ENCODE data around the gene SIGLECL1. TPM values are rescaled to one million over a fixed set of nuclear protein-coding genes. Genes with fewer than 3 reads are reported as not detected.
"Not testable (repeated sequence)": the region's sequence is repeated elsewhere in the genome, so short reads cannot be mapped to it uniquely, and the experiment has no call there.

Gene SIGLECL1
- polyA plus RNA-seq, 3 donors: 0.16 TPM; not detected in 2

- no peak for DNase-seq
- H3K4me1 ChIP-seq (ENCODE audit: control insufficient read depth in 1 of 2, insufficient read depth in 2 of 2, low read length in 2 of 2): peaks cover 45 to 73% of the 10 kb centered on the region in 2 donors
- no peak overlapping the region for H3K4me3 ChIP-seq (replicated peaks in 1 of 3; ENCODE audit: low read depth in 2 of 3, low read length in 3 of 3)
- H3K4me2 ChIP-seq (replicated peaks; ENCODE audit: extremely low read depth, low read length, poor library complexity, severe bottlenecking): no peak overlapping the region
- Mint-ChIP-seq H3K27ac (no peak overlapping the region), H3K27me3 (ENCODE audit: low read depth in 3 of 3) (peaks cover 0 to 5% (median 0%) of the 10 kb centered on the region in 3 donors), H3K36me3 (peaks cover 4 to 9% of the 10 kb centered on the region in 2 donors), H3K4me3 (no peak overlapping the region), H3K9me3 (peaks cover 0 to 4% (median 0%) of the 10 kb centered on the region in 7 donors), H3K4me1 (peaks cover 80% of the 10 kb centered on the region)
- no peak overlapping the region for H2AFZ ChIP-seq (ENCODE audit: insufficient read depth, low read depth, low read length, poor library complexity, severe bottlenecking)
- H3K27me3 ChIP-seq (ENCODE audit: control insufficient read depth in 2 of 2, insufficient read depth in 2 of 2, low read length in 2 of 2): no peaks in the 10 kb centered on the region
- 100% methylated on average over 1 of the region's 2 CpGs for WGBS (ENCODE audit: insufficient coverage)
- intact Hi-C loops (cut with micrococcal nuclease): loop anchor here in 1 of 2 donors (10.0 kb wide), 1 partner anchor 47 kb away; the partner anchor contains the start of gene SIGLECL1
- H3K27ac ChIP-seq (ENCODE audit: low read depth in 1 of 2, low read length in 2 of 2): no peak overlapping the region
- no peaks in the 10 kb centered on the region for H3K36me3 ChIP-seq (replicated peaks in 1 of 2; ENCODE audit: control insufficient read depth in 1 of 2, insufficient read depth in 2 of 2, low read length in 2 of 2)
- H4K20me1 ChIP-seq (ENCODE audit: insufficient read depth, low read length): no peaks in the 10 kb centered on the region
- H3K9me3 ChIP-seq (replicated peaks in 1 of 2; ENCODE audit: control insufficient read depth in 1 of 2, insufficient read depth in 1 of 2, low read length in 2 of 2): no peaks in the 10 kb centered on the region
- no peak for TF ChIP-seq CTCF (IDR thresholded peaks at IDR 0.05)
- peaks cover 18% of the 10 kb centered on the region for H3K79me2 ChIP-seq (ENCODE audit: insufficient read depth, low read length)
- no peak overlapping the region for H3K9ac ChIP-seq (ENCODE audit: insufficient read depth, low read length, poor library complexity, severe bottlenecking)
These were observed 43.1 kb upstream of the SIGLECL1 start for GRCh38 chr19:51207747-51208146.

DNA sequence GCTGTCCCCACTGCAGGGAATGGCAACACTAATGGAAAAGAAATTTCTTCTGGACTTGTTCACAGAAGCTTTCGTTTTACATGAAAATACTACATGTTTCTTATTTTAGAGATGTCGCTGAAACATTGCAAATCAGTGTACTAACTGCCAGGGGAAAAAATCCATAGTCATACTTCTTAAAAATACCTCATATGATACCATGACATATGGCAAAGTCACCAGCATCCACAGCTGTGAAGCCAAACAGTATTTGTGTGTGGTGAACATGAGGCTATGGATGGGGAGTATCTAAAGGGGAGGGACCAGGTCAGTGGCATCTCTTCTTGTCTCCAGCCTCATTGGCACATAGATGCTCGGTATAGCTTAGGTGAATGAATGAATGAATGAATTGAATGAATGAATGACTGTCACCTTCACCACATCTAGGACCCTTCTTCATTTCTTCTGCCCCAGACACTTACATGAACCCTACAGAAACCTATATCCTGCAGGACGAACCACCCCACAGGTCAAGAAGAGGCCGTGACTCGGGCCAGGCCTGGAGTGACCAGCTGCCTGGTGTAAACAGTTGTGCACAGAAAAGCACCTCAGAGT is 40.6 kb upstream of the SIGLECL1 start:
- Histone ChIP-seq H3K4me1 (ENCODE audit: control insufficient read depth in 1 of 2, insufficient read depth in 2 of 2, low read length in 2 of 2) (peaks cover 32 to 53% of the 10 kb centered on the region in 2 donors), H3K27ac (ENCODE audit: low read depth in 1 of 2, low read length in 2 of 2) (peak overlapping the region; percentile 61 to 87), H3K4me3 (replicated peaks in 1 of 3; ENCODE audit: low read depth in 2 of 3, low read length in 3 of 3) (peak overlapping the region in 1 of 3 experiments; percentile 88), H3K9ac (ENCODE audit: insufficient read depth, low read length, poor library complexity, severe bottlenecking) (no peak overlapping the region), H3K27me3 (ENCODE audit: control insufficient read depth in 2 of 2, insufficient read depth in 2 of 2, low read length in 2 of 2) (no peaks in the 10 kb centered on the region), H3K4me2 (replicated peaks; ENCODE audit: extremely low read depth, low read length, poor library complexity, severe bottlenecking) (peak overlapping the region; percentile 5), H3K36me3 (replicated peaks in 1 of 2; ENCODE audit: control insufficient read depth in 1 of 2, insufficient read depth in 2 of 2, low read length in 2 of 2) (peaks cover 3 to 10% of the 10 kb centered on the region in 2 donors), H4K20me1 (ENCODE audit: insufficient read depth, low read length) (no peaks in the 10 kb centered on the region), H2AFZ (ENCODE audit: insufficient read depth, low read depth, low read length, poor library complexity, severe bottlenecking) (peak overlapping the region; percentile 89), H3K79me2 (ENCODE audit: insufficient read depth, low read length) (peaks cover 33% of the 10 kb centered on the region), H3K9me3 (replicated peaks in 1 of 2; ENCODE audit: control insufficient read depth in 1 of 2, insufficient read depth in 1 of 2, low read length in 2 of 2) (no peaks in the 10 kb centered on the region)
- no peak for TF ChIP-seq CTCF (IDR thresholded peaks at IDR 0.05)
- H3K27ac Mint-ChIP-seq: peak overlapping the region; percentile 60 to 95 (median 91)
- H3K36me3 Mint-ChIP-seq: peaks cover 18 to 20% of the 10 kb centered on the region in 2 donors
- H3K9me3 Mint-ChIP-seq: peaks cover 0 to 2% (median 0%) of the 10 kb centered on the region in 7 donors
- peak overlapping the region in 1 of 2 donors; percentile 96 for H3K4me3 Mint-ChIP-seq
- intact Hi-C loops (cut with micrococcal nuclease): no loop called here
- WGBS (ENCODE audit: insufficient coverage): 53% methylated on average over 3 of the region's 6 CpGs
- peaks cover 0 to 5% (median 0%) of the 10 kb centered on the region in 3 donors for H3K27me3 Mint-ChIP-seq (ENCODE audit: low read depth in 3 of 3)
- no peak for DNase-seq
- H3K4me1 Mint-ChIP-seq: peaks cover 62% of the 10 kb centered on the region

DNA sequence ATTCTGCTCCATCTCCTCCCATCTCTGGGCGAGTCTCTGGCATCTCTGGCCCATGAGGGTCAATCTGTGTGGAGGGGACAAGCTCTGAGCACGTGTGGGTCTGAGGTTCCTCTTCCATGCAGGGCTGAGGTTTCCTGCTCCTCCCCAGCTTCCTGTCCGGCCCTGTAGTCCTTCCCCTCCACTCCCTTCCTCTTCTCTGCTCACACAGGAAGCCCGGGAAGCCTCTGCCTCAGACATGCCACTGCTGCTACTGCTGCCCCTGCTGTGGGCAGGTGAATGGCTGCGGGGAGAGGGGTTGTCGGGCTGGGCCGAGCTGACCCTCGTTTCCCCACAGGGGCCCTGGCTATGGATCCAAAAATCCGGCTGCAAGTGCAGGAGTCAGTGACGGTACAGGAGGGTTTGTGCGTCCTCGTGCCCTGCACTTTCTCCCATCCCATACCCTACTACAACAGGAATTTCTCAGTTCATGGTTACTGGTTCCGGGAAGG is 40.0 kb upstream of the SIGLECL1 start:
- Histone ChIP-seq H3K4me1 (ENCODE audit: control insufficient read depth in 1 of 2, insufficient read depth in 2 of 2, low read length in 2 of 2) (peaks cover 32 to 47% of the 10 kb centered on the region in 2 donors), H3K79me2 (ENCODE audit: insufficient read depth, low read length) (peaks cover 33% of the 10 kb centered on the region), H3K9ac (ENCODE audit: insufficient read depth, low read length, poor library complexity, severe bottlenecking) (peak overlapping the region; percentile 63), H3K4me3 (replicated peaks in 1 of 3; ENCODE audit: low read depth in 2 of 3, low read length in 3 of 3) (peak overlapping the region; percentile 61 to 88 (median 79)), H2AFZ (ENCODE audit: insufficient read depth, low read depth, low read length, poor library complexity, severe bottlenecking) (peak overlapping the region; percentile 89), H3K27ac (ENCODE audit: low read depth in 1 of 2, low read length in 2 of 2) (peak overlapping the region; percentile 61 to 87), H3K36me3 (replicated peaks in 1 of 2; ENCODE audit: control insufficient read depth in 1 of 2, insufficient read depth in 2 of 2, low read length in 2 of 2) (peaks cover 9 to 17% of the 10 kb centered on the region in 2 donors), H3K4me2 (replicated peaks; ENCODE audit: extremely low read depth, low read length, poor library complexity, severe bottlenecking) (peak overlapping the region; percentile 80)
- H3K36me3 Mint-ChIP-seq: peaks cover 24% of the 10 kb centered on the region in 2 donors
- H3K27ac Mint-ChIP-seq: peak overlapping the region; percentile 78 to 95 (median 91)
- H3K27me3 Mint-ChIP-seq (ENCODE audit: low read depth in 3 of 3); H3K27me3 ChIP-seq (ENCODE audit: control insufficient read depth in 2 of 2, insufficient read depth in 2 of 2, low read length in 2 of 2); H3K9me3 Mint-ChIP-seq; H3K9me3 ChIP-seq (replicated peaks in 1 of 2; ENCODE audit: control insufficient read depth in 1 of 2, insufficient read depth in 1 of 2, low read length in 2 of 2); H4K20me1 ChIP-seq (ENCODE audit: insufficient read depth, low read length); intact Hi-C loops (cut with micrococcal nuclease): not testable (repeated sequence)
- WGBS (ENCODE audit: insufficient coverage): 9% methylated on average over 5 of the region's 13 CpGs
- H3K4me3 Mint-ChIP-seq: peak overlapping the region; percentile 83 to 96
- peaks cover 65% of the 10 kb centered on the region for H3K4me1 Mint-ChIP-seq
- peak; percentile 64 to 79 (median 75) for DNase-seq

Measured in CD14-positive monocyte (primary cell).